IPS-18a (cell line): ENCODE measurements around the gene C1QTNF6.

Experiments used
- H3K27ac ChIP-seq: one replicate; pipeline ENCODE4 v1.5.1; 2013; ENCODE audit warnings: low read length
- H3K27me3 ChIP-seq: one replicate; pipeline ENCODE4 v1.6.1; 2013; ENCODE audit warnings: mild to moderate bottlenecking, low read length; ENCODE audit not compliant: control insufficient read depth, insufficient read depth
- H3K36me3 ChIP-seq: one replicate; pipeline ENCODE4 v1.6.1; 2013; ENCODE audit warnings: low read depth, low read length; ENCODE audit not compliant: control insufficient read depth
- H3K4me1 ChIP-seq: one replicate; pipeline ENCODE4 v1.6.1; 2013; ENCODE audit warnings: low read depth, low read length; ENCODE audit not compliant: control insufficient read depth
- H3K4me3 ChIP-seq: one replicate; pipeline ENCODE4 v1.5.1; 2013; ENCODE audit warnings: low read length
- H3K9ac ChIP-seq: one replicate; pipeline ENCODE4 v1.6.1; 2013; ENCODE audit warnings: mild to moderate bottlenecking, low read length, moderate library complexity
- H3K9me3 ChIP-seq: one replicate; pipeline ENCODE4 v1.6.1; 2013; ENCODE audit warnings: low read depth, low read length; ENCODE audit not compliant: control insufficient read depth

Gene C1QTNF6

DNA sequence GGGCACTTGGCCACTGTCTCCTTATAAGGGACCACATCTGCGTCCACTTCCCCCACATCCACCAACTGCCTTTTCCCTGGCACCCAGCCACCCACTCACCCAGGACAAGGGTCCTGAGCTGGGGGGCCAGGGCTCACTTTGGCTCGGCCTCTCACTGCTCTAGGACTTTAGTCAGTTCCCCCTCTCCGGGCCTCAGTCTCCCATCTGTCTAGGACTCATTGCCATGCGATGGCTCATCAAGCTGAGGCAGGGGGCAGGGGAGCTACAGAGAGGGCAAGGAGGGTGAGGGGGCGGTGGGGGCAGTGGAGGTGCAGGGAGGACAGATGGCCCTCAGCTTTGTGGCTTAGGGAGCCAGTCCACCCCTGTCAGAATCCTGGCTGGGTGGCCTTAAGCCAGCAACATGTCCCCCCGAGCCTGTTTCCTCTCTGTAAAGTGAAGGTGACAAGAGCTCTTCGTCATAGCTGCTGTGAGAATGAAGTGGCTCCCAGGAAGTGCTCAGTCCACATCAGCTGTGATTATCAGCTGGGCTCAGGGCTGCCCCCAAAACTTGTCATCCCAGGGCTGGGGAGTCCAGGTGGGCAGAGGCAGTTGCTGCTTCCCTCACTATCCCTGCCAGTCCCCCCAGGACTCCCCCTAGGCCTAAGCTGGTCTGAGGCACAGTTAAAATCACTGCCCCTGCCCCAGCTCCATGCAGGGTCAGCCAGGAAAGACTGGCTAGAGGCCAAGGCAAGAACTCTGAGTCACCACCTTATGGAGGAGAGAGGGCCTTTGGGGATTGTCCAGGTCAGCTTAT, 41.2 kb upstream of the C1QTNF6 start:
- Histone ChIP-seq H3K9ac (no peak overlapping the region), H3K9me3 (no peaks in the 10 kb centered on the region), H3K27ac (no peak overlapping the region), H3K36me3 (no peaks in the 10 kb centered on the region), H3K27me3 (no peaks in the 10 kb centered on the region), H3K4me3 (no peak overlapping the region), H3K4me1 (no peaks in the 10 kb centered on the region)

DNA sequence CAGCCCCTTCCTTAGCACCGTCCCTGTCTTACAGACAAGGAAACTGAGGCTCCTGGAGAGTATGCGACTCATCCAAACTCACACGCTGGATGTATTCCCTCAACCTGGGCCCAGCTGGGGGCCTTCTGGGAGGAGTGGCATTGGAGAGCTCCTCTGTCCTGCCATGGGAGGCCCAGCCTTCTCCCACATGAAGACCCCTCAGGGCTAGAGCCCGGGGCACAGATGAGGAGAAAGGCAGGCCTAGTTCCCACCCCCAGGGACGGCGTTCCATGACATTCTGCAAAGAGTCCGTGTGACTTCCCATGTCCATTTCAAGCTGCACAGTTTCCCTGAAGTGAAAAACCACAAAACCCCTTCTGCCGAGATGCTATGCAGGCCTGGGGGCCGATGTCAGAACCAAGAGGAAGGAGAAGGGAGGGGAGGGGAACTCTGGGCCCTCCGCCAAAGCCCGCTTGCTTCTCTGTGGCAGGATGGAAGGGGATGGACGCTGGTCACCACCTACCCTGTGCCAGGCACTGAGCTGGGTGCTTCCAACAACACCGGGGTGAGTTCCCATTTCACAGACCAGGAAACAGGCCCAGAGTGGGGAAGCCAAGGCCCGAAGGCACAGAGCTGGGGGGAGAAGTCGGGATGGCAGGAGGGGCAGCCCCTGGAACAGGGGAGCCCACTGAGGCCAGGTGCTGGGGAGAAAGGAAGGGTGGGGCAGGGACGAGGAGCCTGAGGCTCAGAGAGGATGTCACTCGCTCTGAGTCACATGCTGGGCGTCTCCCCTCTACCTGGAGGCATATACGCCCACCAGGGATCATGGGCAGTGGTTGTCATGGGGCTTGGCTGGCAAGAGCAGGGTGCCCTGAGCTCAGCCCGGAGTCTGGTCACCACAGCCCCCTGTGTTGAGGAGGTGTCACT, 40.3 kb upstream of the C1QTNF6 start:
- no peak overlapping the region for H3K27ac ChIP-seq
- no peaks in the 10 kb centered on the region for H3K36me3 ChIP-seq
- H3K4me3 ChIP-seq: no peak overlapping the region
- H3K9me3 ChIP-seq: no peaks in the 10 kb centered on the region
- no peak overlapping the region for H3K9ac ChIP-seq
- no peaks in the 10 kb centered on the region for H3K4me1 ChIP-seq
- no peaks in the 10 kb centered on the region for H3K27me3 ChIP-seq

DNA sequence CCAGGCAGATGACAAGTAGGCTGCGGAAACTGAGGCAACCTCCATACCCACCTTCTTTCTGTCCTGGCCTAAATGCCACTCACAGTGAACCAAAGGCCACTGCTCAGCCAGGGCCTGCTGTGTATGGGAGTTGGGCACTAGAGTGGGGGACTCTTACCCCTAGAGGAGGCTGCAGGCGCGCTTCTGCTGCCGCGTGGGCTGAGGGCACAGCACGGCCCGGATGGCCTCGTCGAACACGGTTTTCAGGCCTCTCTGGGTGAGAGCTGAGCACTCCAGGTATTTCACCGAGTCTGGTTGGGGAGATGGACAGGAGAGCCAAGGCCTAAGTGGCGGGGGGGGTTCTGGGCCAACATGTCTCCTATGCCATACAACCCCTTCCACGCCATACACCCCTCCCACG, 38.5 kb upstream of the C1QTNF6 start:
- H3K27ac ChIP-seq: no peak overlapping the region

GRCh38 chr22:37226087-37226486, 38.0 kb upstream of the C1QTNF6 start:
- Histone ChIP-seq H3K4me1 (no peaks in the 10 kb centered on the region), H3K9me3 (no peaks in the 10 kb centered on the region), H3K27ac (no peak overlapping the region), H3K9ac (no peak overlapping the region), H3K36me3 (no peaks in the 10 kb centered on the region), H3K27me3 (no peaks in the 10 kb centered on the region), H3K4me3 (no peak overlapping the region)

More for the DNA sequence above, 38.5 kb upstream of the C1QTNF6 start:
- no peaks in the 10 kb centered on the region for H3K36me3 ChIP-seq
- H3K4me1 ChIP-seq: no peaks in the 10 kb centered on the region
- no peak overlapping the region for H3K9ac ChIP-seq
- no peaks in the 10 kb centered on the region for H3K27me3 ChIP-seq
- H3K9me3 ChIP-seq: no peaks in the 10 kb centered on the region
- H3K4me3 ChIP-seq: no peak overlapping the region

DNA sequence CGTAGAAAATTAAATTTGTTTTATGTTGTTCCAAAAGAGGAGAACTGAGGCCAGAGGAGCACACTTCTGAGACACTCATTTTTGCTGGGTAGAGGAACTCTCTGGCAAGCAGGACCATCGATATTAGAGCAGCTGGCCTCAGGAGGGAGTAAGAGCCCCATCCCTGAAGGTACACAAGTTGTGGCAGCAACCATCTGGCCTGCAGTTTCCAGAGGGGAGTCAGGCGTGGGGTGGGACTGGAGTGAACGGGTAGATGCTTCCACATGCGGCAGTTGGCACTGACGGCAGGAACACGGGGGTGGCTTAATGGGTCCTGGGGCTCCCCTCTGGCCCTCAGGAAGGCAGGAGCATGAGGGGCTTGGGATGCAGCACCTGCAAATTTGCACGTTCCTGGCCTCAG, 37.4 kb upstream of the C1QTNF6 start:
- no peaks in the 10 kb centered on the region for H3K9me3 ChIP-seq
- H3K9ac ChIP-seq: no peak overlapping the region
- no peaks in the 10 kb centered on the region for H3K36me3 ChIP-seq
- H3K27me3 ChIP-seq: no peaks in the 10 kb centered on the region
- no peak overlapping the region for H3K4me3 ChIP-seq
- no peaks in the 10 kb centered on the region for H3K4me1 ChIP-seq
- no peak overlapping the region for H3K27ac ChIP-seq

- no peaks in the 10 kb centered on the region for H3K9me3 ChIP-seq
- H3K9ac ChIP-seq: no peak overlapping the region
- no peaks in the 10 kb centered on the region for H3K36me3 ChIP-seq
- no peak overlapping the region for H3K27ac ChIP-seq
- no peak overlapping the region for H3K4me3 ChIP-seq
- H3K4me1 ChIP-seq: no peaks in the 10 kb centered on the region
- H3K27me3 ChIP-seq: no peaks in the 10 kb centered on the region
Measured at GRCh38 chr22:37224757-37225420, 36.8 kb upstream of the C1QTNF6 start.

- no peak overlapping the region for H3K27ac ChIP-seq
Measured at GRCh38 chr22:37223965-37224551, 36.0 kb upstream of the C1QTNF6 start.

DNA sequence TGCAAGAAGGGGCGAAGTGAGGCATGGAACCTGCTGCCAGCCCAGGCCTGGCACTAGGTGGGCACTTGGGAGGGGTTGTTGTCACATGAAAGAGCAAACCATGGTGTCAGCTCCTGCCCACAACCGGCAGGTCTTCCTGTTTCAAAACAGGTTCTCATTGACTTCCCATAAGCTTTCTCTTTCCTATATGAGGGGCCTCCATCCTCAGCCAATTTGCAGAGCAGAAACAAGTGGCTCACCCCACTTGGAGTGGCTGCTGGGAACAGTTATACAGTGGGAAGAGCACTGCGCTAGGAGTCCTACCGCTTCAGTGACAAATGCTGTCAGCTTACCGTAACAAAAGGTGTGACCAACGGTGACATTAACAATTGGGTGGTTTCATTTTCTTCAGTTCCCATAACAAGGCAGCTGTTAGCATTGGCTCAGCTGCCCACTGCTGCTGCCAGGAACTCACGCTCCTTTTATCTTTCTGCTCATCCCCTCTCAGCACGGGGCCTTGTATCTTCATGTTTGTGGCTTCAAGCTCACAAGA, 34.5 kb upstream of the C1QTNF6 start:
- Histone ChIP-seq H3K9me3 (no peaks in the 10 kb centered on the region), H3K9ac (no peak overlapping the region), H3K36me3 (no peaks in the 10 kb centered on the region), H3K4me1 (no peaks in the 10 kb centered on the region), H3K27ac (no peak overlapping the region), H3K27me3 (no peaks in the 10 kb centered on the region), H3K4me3 (no peak overlapping the region)

More at GRCh38 chr22:37223965-37224551, 36.0 kb upstream of the C1QTNF6 start:
- no peaks in the 10 kb centered on the region for H3K4me1 ChIP-seq
- H3K27me3 ChIP-seq: no peaks in the 10 kb centered on the region
- no peak overlapping the region for H3K9ac ChIP-seq
- H3K9me3 ChIP-seq: no peaks in the 10 kb centered on the region
- H3K36me3 ChIP-seq: no peaks in the 10 kb centered on the region
- H3K4me3 ChIP-seq: no peak overlapping the region

GRCh38 chr22:37221424-37222333, 33.6 kb upstream of the C1QTNF6 start:
- Histone ChIP-seq H3K27ac (no peak overlapping the region), H3K27me3 (no peaks in the 10 kb centered on the region), H3K4me1 (no peaks in the 10 kb centered on the region), H3K4me3 (no peak overlapping the region), H3K9me3 (no peaks in the 10 kb centered on the region), H3K36me3 (no peaks in the 10 kb centered on the region), H3K9ac (no peak overlapping the region)

GRCh38 chr22:37220543-37220981, 32.5 kb upstream of the C1QTNF6 start:
- H3K9ac ChIP-seq: no peak overlapping the region
- no peaks in the 10 kb centered on the region for H3K4me1 ChIP-seq
- H3K36me3 ChIP-seq: no peaks in the 10 kb centered on the region
- no peak overlapping the region for H3K4me3 ChIP-seq
- no peaks in the 10 kb centered on the region for H3K9me3 ChIP-seq
- no peaks in the 10 kb centered on the region for H3K27me3 ChIP-seq
- H3K27ac ChIP-seq: no peak overlapping the region
